ENCODE results near the gene HPDL.

HPDL gene

GRCh38 chr1:45299981-45300668 is 26.6 kb upstream of the HPDL start:
- H3K4me3 ChIP-seq (ENCODE audit: low read depth, low read length) = no peak overlapping the region
- peak; percentile 48 for DNase-seq (ENCODE audit: low read depth)
- TF ChIP-seq, protein P1, sequence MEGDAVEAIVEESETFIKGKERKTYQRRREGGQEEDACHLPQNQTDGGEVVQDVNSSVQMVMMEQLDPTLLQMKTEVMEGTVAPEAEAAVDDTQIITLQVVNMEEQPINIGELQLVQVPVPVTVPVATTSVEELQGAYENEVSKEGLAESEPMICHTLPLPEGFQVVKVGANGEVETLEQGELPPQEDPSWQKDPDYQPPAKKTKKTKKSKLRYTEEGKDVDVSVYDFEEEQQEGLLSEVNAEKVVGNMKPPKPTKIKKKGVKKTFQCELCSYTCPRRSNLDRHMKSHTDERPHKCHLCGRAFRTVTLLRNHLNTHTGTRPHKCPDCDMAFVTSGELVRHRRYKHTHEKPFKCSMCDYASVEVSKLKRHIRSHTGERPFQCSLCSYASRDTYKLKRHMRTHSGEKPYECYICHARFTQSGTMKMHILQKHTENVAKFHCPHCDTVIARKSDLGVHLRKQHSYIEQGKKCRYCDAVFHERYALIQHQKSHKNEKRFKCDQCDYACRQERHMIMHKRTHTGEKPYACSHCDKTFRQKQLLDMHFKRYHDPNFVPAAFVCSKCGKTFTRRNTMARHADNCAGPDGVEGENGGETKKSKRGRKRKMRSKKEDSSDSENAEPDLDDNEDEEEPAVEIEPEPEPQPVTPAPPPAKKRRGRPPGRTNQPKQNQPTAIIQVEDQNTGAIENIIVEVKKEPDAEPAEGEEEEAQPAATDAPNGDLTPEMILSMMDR (IDR thresholded peaks at IDR 0.05; ENCODE audit: control insufficient read depth, extremely low read depth, insufficient read depth) = peak; percentile 81

DNA sequence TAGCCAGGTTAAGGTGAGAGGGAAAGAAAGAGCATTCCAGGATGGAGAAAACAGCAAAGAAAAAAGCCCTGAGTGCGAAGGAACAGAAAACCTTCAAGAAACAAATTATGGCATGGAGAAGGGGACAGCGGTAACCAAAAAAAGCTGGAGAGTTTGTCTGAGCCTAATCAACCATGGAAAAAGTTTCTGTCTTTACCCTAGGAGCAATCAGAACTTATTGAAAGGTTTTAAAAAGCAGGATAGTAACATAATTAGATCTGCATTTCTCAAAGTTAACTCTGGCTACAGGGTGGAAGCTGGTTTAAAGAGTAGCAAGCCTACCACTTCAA is 26.1 kb upstream of the HPDL start:
- TF ChIP-seq, protein P1 (IDR thresholded peaks at IDR 0.05; ENCODE audit: control insufficient read depth, extremely low read depth, insufficient read depth) = no peak

GRCh38 chr1:45302505-45303150 is 24.1 kb upstream of the HPDL start:
- no peak for DNase-seq (ENCODE audit: low read depth)

More for the DNA sequence above, 26.1 kb upstream of the HPDL start:
- H3K4me3 ChIP-seq (ENCODE audit: low read depth, low read length) = no peak overlapping the region
- DNase-seq (ENCODE audit: low read depth) = no peak

DNA sequence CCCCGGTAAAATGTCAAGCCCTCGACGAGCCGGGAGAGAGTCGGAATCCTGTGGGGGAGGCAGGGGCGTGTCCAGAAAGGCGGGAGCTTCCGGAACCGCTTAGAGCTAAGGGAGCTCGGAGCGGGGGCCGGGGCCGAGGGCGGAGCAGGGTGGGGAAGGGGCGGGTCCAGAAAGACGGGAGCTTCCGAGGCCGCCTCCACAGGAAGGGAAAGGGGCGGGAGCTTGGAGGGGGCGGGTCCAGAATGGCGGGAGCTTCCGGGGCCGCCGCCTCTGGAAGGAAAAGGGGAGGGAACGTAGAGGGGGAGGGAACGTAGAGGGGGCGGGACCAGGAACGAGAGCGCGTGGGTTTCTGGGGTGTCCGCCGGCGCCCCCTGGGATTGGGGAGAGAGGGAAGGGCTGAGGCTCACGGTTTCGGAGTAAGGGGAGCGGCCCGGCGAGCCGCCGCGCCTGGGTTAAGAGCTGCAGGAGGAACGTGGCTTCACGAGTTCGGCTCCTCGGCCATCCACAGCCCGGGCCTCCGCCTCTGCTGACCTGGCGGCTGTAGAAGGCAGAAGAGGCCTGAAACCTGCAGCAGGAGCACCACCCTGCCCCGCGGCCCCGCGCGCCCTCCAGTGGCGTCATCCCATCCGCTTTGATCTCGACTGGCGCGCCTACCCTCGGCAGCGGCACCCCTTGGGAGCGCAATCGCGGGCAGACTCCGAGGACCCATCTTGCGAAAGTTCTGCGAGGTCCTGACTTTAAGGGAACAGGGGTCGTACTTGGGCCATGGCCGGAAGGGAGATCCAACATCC is 23.0 kb upstream of the HPDL start:
- peak overlapping the region; percentile 73 for H3K4me3 ChIP-seq (ENCODE audit: low read depth, low read length)
- TF ChIP-seq, protein P1 (IDR thresholded peaks at IDR 0.05; ENCODE audit: control insufficient read depth, extremely low read depth, insufficient read depth) = peak; percentile 92
- peak; percentile 87 for DNase-seq (ENCODE audit: low read depth)

More at GRCh38 chr1:45302505-45303150, 24.1 kb upstream of the HPDL start:
- H3K4me3 ChIP-seq (ENCODE audit: low read depth, low read length) = peak overlapping the region; percentile 73
- TF ChIP-seq, protein P1 (IDR thresholded peaks at IDR 0.05; ENCODE audit: control insufficient read depth, extremely low read depth, insufficient read depth) = no peak

GRCh38 chr1:45304311-45305081 is 22.2 kb upstream of the HPDL start:
- H3K4me3 ChIP-seq (ENCODE audit: low read depth, low read length) = peak overlapping the region; percentile 73
- no peak for DNase-seq (ENCODE audit: low read depth)
- TF ChIP-seq, protein P1 (IDR thresholded peaks at IDR 0.05; ENCODE audit: control insufficient read depth, extremely low read depth, insufficient read depth) = no peak

- no peak for DNase-seq (ENCODE audit: low read depth)
- no peak overlapping the region for H3K4me3 ChIP-seq (ENCODE audit: low read depth, low read length)
- TF ChIP-seq, protein P1 (IDR thresholded peaks at IDR 0.05; ENCODE audit: control insufficient read depth, extremely low read depth, insufficient read depth) = no peak
Observed at GRCh38 chr1:45305231-45305630, 21.5 kb upstream of the HPDL start.

Measured in LNCaP clone FGC (cell line).